Esophagus muscularis mucosa (tissue), 3 donors: ENCODE measurements around the gene PRPH.

ENCODE experiments used
- EP300 ChIP-seq: sonication (generic); formaldehyde crosslinking; IDR thresholded peaks from one replicate; pipeline ENCODE4 v1.6.1; 2017; ENCODE audit warnings: antibody characterized with exemption
- TF ChIP-seq, protein P1 (sequence below), 3 experiments: fragments of 200-600 bp in 2 of 3; fragments of 450-650 bp in 1 of 3; sonication (generic) in 2 of 3; IDR thresholded peaks; one replicate each; pipeline ENCODE4 v1.5.1; 2017 to 2019; ENCODE audit warnings: antibody characterized with exemption in 3 of 3, mild to moderate bottlenecking in 2 of 3, moderate library complexity in 1 of 3

GRCh38 chr12:49332441-49332861 is 37.5 kb downstream of the PRPH start:
- TF ChIP-seq, protein P1, sequence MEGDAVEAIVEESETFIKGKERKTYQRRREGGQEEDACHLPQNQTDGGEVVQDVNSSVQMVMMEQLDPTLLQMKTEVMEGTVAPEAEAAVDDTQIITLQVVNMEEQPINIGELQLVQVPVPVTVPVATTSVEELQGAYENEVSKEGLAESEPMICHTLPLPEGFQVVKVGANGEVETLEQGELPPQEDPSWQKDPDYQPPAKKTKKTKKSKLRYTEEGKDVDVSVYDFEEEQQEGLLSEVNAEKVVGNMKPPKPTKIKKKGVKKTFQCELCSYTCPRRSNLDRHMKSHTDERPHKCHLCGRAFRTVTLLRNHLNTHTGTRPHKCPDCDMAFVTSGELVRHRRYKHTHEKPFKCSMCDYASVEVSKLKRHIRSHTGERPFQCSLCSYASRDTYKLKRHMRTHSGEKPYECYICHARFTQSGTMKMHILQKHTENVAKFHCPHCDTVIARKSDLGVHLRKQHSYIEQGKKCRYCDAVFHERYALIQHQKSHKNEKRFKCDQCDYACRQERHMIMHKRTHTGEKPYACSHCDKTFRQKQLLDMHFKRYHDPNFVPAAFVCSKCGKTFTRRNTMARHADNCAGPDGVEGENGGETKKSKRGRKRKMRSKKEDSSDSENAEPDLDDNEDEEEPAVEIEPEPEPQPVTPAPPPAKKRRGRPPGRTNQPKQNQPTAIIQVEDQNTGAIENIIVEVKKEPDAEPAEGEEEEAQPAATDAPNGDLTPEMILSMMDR (IDR thresholded peaks at IDR 0.05) = no peak
- TF ChIP-seq EP300 = no peak
